NOMO-1 (cell line): Measurements from ENCODE around the gene HOXB7.

Experiments used
- DNase-seq, 2 experiments: peaks; one replicate each; lab custom pipeline; 2025; ENCODE audit not compliant: unreplicated experiment in 2 of 2; lab: John Stamatoyannopoulos, UW

The HOXB7 gene

GRCh38 chr17:48596735-48597527 is 13.9 kb downstream of the HOXB7 start:
- no peak for DNase-seq

DNA sequence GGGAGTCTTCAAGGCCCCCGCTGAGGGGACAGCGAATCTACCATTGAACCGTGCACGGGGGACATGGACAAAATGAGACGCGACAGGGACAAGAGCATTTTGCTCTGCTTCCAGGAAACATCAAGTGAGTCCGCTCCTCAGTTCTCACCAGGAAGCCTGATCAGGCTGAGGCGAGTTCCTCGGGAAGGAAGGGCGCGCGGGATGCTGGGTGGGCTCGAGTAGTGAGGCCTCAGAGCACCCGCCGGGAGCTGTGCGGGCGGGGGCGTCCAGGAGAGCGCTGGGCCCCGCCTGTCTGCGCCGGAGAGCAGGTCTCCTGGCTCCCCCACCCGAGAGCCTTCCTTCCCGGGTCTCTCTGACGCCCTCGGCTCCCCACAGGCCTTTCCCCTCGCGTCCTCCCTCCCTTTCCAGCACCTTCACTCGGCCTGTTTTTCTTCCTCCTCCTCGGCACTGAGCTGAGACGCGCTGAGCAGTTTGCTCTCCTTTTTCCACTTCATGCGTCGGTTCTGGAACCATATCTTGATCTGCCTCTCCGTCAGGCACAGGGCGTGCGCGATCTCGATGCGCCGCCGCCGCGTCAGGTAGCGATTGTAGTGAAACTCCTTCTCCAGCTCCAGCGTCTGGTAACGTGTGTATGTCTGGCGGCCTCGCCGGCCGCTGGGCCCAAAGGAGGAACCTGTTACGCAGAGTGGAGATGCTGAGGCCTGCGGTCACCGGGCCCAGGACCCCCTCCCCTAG is 14.7 kb downstream of the HOXB7 start:
- DNase-seq, result no peak

DNA sequence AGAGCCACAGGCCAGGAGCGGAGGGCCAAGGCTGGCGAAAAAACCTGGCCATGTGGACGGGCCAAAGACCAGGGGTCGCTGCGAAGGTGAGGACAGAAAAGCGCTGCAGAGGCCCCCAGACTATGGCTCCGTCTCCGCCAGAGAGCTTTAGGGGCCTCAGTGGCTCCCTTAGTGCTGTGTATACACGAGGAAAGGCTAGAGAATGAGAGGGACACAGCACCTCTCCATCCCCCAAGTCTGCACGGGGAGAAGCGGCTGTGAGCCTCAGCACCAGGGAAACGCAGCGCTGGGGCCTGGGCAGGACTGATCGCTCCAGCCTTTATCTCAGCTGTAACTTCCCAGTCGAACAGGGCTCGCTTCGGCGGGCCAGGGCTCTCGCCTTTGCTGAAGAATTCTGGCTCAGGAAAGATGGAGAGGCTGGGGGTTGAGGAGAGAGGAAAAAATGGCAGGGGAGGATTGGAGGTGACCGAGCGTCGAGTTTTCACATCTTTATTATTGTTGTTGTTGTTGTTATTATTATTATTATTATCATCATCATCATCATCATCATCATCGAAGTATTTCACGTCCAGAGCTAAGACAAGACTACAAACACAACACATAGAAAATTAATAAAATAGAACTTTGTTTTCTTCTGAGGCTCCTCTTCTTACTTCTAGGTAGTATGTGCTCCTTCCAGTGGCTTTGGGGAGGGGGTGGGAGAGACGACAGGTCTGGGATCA is 15.4 kb downstream of the HOXB7 start:
- no peak for DNase-seq

- no peak for DNase-seq
Observed at GRCh38 chr17:48594538-48595277, 16.1 kb downstream of the HOXB7 start.

DNA sequence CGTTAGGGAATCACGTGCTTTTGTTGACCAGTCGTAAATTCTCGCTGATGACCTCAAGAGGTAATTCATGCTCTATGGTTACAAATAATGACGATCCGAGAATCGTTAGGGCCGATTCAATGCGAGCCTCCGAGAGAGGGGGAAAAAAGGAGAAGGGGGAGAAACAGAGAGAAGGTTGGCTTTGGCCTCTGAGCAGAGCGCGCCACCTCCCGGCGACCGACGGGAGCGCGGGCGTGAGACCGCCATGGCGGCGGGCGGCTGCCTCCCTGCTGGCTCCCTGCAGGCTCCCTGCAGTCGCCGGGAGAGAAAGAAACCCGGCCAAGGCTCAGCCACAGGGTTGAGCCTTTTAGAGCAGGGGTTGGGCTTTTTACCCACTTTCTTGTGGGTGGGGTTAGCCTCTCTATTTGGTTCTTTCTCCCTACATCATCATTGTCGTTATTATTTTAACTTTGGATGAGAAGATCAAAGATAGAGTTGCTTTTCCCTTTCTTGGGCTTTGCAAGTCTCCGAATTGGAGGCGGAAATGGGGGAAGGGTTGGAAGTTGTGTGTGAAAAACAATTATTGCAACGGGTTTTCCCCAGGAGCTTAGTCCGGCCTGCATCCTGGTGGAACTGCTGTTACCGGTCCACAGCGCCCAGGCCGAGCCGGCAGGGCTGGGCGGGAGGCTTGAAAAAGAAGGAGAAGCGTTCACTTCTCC is 16.8 kb downstream of the HOXB7 start:
- DNase-seq, result peak; percentile 58 to 74

GRCh38 chr17:48593126-48593829 is 17.5 kb downstream of the HOXB7 start, which contains the start of gene HOXB5:
HOXB5 (minus strand) TSS chr17:48593779; CDS start chr17:48593682, 97 bp downstream.
- peak in 1 of 2 experiments; percentile 21 for DNase-seq

GRCh38 chr17:48592577-48592976 is 18.2 kb downstream of the HOXB7 start:
- no peak for DNase-seq

- no peak for DNase-seq
Observed at GRCh38 chr17:48592057-48592514, 18.7 kb downstream of the HOXB7 start.

DNA sequence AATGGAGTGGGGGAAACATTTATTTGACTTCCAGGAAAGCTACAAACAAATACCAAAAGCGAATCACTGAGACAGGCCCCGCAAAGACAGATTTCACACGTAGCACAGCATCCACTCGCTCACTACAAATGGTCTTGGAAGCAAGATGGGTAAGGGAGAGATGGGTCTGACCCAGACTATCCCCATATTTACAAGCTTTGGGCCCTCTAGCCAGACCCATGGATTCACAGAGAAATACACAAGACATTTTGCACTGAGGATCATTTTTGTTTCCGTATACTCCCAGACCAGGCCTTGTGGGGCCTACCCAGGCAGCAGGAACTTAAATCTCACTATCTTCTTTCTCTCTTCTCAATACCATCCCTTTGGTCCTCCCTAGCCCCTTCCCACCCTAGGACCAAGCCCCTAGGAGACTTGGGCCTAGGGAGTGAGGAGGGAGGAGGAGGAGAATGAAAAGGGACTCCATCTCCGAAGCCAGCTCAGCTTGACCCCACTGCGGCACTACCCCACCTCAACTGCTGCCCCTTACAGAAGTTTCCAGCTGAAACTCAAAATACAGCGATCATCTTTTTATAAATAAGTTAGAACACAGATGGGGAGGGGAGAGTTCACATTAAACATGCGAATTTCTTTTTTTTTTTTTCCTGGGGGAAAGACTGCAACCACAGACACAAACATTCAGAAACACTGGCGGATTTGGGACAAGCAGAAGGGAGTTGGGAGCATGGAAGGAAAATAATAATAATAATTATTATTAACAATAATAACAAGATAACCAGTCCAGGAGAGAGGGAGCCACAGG is 19.4 kb downstream of the HOXB7 start:
- DNase-seq, result no peak

- no peak for DNase-seq
Observed at GRCh38 chr17:48590607-48591161, 20.1 kb downstream of the HOXB7 start.

DNA sequence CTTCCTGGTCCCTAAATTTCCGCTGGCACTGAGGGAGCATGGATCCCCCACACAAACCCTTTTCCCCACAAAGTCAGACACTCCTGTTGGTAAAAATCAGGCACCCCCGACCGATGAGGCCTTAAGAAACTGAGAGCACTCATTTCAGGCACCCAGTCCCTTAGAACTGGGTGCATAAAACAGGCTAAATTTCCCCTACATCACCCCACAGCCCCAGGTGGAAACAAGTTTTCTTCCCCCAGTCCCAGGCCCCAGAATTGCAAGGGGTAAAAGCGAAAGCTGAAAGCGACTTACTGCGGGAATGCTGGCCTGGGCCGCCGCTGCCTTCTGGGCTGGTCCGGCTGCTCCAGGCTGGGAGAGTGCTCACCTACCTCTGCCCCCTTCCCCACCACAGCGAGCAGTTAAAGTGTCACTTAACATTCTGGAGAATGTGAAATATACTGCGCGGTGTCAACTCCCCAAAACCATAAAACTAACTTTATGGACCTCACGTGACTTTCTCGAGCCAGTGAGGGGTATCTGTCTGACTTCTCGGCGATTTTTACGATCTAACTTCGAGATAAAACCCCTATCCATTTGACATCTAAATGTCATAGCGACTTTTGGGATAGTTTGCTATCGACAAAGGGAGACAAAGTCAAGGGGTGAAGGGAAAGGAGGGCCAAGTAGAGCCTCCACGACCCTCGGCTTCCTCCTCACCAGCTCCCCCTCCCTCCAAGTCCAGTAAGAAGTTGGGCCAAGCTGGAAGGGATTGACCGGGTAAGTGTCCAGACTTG is 20.8 kb downstream of the HOXB7 start, which contains the start of gene HOXB3:
TSS of gene HOXB3 (minus strand) at position 411 of the 776 bp plus-strand sequence. CDS start 37,767 bp downstream, outside the sequence.
- DNase-seq, result no peak

GRCh38 chr17:48589060-48589830 is 21.6 kb downstream of the HOXB7 start:
- DNase-seq, result no peak

GRCh38 chr17:48588528-48588927 is 22.3 kb downstream of the HOXB7 start:
- DNase-seq, result no peak

- DNase-seq, result no peak
Observed at GRCh38 chr17:48588074-48588415, 22.8 kb downstream of the HOXB7 start.

DNA sequence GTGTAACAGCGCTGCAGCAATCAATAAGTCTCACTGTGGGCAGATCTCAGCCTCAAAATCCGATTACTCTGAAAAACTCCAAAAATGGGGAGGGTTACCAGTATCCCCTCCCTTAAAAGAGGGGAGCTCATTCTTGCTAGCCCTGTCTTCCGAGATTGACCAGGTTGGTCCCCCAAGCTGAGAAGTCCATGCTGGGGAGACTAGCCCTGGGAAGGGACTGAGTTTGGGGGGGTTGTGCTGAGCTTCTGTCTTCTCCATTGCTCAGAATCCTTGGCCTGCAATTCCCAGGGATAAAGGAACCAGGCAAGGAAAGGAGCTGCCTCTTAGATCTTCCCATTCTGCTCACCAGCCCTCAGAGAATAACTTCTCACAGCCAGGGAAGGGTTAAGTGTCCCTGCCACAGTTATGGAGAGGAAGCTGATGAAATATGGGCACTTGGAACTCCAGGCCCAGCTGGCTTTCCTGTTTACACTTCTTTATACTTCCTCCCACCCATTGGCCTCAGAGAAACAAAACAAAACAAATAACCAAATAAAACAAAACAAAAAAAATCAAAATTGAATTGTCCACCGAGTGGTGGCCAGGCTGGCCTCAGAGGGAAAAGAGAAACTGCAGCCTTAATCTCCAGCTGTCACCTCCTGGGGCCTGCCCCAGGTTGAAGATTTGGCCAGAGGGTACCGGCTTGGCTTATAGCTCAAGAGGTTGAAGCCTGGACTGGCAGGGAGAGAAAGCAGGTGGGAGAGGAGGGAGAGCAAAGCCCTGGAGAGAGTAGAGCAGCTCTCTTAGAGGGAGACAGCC is 23.3 kb downstream of the HOXB7 start:
- no peak for DNase-seq
